SU-DHL-6 (cell line): ENCODE results near the gene PPARG.

Experiments used
- EZH2phosphoT487 ChIP-seq: fragments of 200-600 bp; sonication (generic), shearing (Covaris generic); conservative IDR thresholded peaks from 2 replicates; pipeline ENCODE4 v1.6.1; 2018; ENCODE audit warnings: mild to moderate bottlenecking, antibody characterized with exemption, low read length, moderate library complexity, mixed read lengths
- TF ChIP-seq, protein P1 (sequence below): fragments of 200-600 bp; sonication (generic); IDR thresholded peaks from one replicate; pipeline ENCODE4 v1.5.1; 2017; ENCODE audit warnings: antibody characterized with exemption, mild to moderate bottlenecking, low read length, moderate library complexity; ENCODE audit not compliant: insufficient read depth, poor library complexity, severe bottlenecking

DNA sequence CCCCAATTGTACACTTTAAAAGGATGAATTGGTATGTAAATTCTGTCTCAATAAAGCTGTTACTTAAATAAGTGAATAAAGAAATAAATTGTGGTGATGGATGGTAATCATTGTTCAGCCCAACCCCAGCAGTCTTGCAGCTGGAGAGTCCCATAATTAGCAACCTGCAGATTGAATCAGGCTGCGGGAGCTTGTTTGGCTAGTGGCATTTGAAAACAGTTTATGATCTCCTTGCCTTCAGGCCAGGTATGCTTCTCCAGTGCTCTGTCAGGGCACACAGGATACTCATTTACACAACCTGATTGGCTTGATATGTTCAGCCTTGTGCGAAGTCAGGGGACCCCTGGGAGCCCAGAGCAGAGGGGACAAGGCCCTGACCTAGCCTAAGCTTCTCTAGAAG lies 178.9 kb downstream of the PPARG start:
- TF ChIP-seq, protein P1, sequence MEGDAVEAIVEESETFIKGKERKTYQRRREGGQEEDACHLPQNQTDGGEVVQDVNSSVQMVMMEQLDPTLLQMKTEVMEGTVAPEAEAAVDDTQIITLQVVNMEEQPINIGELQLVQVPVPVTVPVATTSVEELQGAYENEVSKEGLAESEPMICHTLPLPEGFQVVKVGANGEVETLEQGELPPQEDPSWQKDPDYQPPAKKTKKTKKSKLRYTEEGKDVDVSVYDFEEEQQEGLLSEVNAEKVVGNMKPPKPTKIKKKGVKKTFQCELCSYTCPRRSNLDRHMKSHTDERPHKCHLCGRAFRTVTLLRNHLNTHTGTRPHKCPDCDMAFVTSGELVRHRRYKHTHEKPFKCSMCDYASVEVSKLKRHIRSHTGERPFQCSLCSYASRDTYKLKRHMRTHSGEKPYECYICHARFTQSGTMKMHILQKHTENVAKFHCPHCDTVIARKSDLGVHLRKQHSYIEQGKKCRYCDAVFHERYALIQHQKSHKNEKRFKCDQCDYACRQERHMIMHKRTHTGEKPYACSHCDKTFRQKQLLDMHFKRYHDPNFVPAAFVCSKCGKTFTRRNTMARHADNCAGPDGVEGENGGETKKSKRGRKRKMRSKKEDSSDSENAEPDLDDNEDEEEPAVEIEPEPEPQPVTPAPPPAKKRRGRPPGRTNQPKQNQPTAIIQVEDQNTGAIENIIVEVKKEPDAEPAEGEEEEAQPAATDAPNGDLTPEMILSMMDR = no peak
- no peak for TF ChIP-seq EZH2phosphoT487
